Lower leg skin (tissue), 4 donors: Measurements from ENCODE around the gene CD99. TPM values are rescaled to one million over a fixed set of nuclear protein-coding genes. Genes with fewer than 3 reads are reported as not detected.
"Not testable (repeated sequence)": the region's sequence is repeated elsewhere in the genome, so short reads cannot be mapped to it uniquely, and the experiment has no call there.

Experiments used
- DNase-seq, 2 donors: peaks; one replicate each; pipeline ENCODE4 v3.0.0-alpha.2; 2019; ENCODE audit warnings: low spot score in 2 of 2
- H3K4me3 ChIP-seq: fragments of 200-600 bp; sonication (generic); 2 replicates; pipeline ENCODE4 v1.5.1; 2017; ENCODE audit warnings: mild to moderate bottlenecking, low read depth; ENCODE audit not compliant: poor library complexity, severe bottlenecking
- CTCF ChIP-seq, 3 donors: fragments of 450-650 bp; IDR thresholded peaks; one replicate each; pipeline ENCODE4 v1.5.1; 2016; ENCODE audit warnings: antibody characterized with exemption in 3 of 3, mild to moderate bottlenecking in 3 of 3, moderate library complexity in 2 of 3
- POLR2A ChIP-seq, 2 donors: fragments of 450-650 bp; IDR thresholded peaks; one replicate each; pipeline ENCODE4 v1.6.1; 2016 to 2017; ENCODE audit warnings: antibody characterized with exemption in 2 of 2, mild to moderate bottlenecking in 1 of 2, moderate library complexity in 1 of 2
- WGBS, 2 donors: methylation state at CpG; one replicate each; pipeline ENCODE4 v1.1.5; 2018; 5-methylcytosine and 5-hydroxymethylcytosine counted together
- intact Hi-C: fragments of 100-400 bp; cut with DNase I; formaldehyde crosslinking; loops from one replicate; pipeline ENCODE4 v1.15.0; 2023; ENCODE audit warnings: low total_unique reads
- total RNA-seq, 4 donors: library from RNA; depleted of rRNA; stranded (reverse); fragments of >200 nt; gene quantifications; one replicate each; pipeline ENCODE4 v1.1.0, GENCODE V29; 2016

The CD99 gene
- total RNA-seq, 4 donors from 2014 or later: 168 to 384 (median 194) TPM

- 94 to 95% methylated on average over 20 of the region's 20 CpGs for WGBS, 2 donors
- H3K4me3 ChIP-seq: no peak overlapping the region
- no peak for DNase-seq
- no peak for TF ChIP-seq POLR2A (IDR thresholded peaks at IDR 0.05)
- intact Hi-C loops: no loop called here
These were observed 32.3 kb downstream of the CD99 start for GRCh38 chrX:2723286-2723879.

GRCh38 chrX:2727264-2727663 lies 36.2 kb downstream of the CD99 start:
- whole genome bisulfite sequencing, 2 donors: 95 to 98% methylated on average over 11 of the region's 11 CpGs
- intact Hi-C loops: not testable (repeated sequence)

GRCh38 chrX:2732076-2732475 lies 41.0 kb downstream of the CD99 start:
- peak in 1 of 2 donors; percentile 80 for DNase-seq
- no peak overlapping the region for H3K4me3 ChIP-seq
- TF ChIP-seq POLR2A (IDR thresholded peaks at IDR 0.05): no peak
- no peak for TF ChIP-seq CTCF (IDR thresholded peaks at IDR 0.05)
- intact Hi-C loops: no loop called here
- WGBS, 2 donors: 74 to 88% methylated on average over 9 of the region's 9 CpGs

More at GRCh38 chrX:2727264-2727663, 36.2 kb downstream of the CD99 start:
- not testable (repeated sequence) for H3K4me3 ChIP-seq, DNase-seq

GRCh38 chrX:2732649-2733048 lies 41.6 kb downstream of the CD99 start:
- no peak overlapping the region for H3K4me3 ChIP-seq
- no peak for DNase-seq
- TF ChIP-seq POLR2A (IDR thresholded peaks at IDR 0.05): no peak
- TF ChIP-seq CTCF (IDR thresholded peaks at IDR 0.05): no peak
- intact Hi-C loops: no loop called here

- TF ChIP-seq CTCF (IDR thresholded peaks at IDR 0.05) (no peak), POLR2A (IDR thresholded peaks at IDR 0.05) (no peak)
- no peak overlapping the region for H3K4me3 ChIP-seq
- intact Hi-C loops: no loop called here
- DNase-seq: peak in 1 of 2 donors; percentile 64
- 93 to 97% methylated on average over 9 of the region's 9 CpGs for WGBS, 2 donors
These were observed 42.2 kb downstream of the CD99 start for GRCh38 chrX:2733286-2733685.

GRCh38 chrX:2735270-2735669 lies 44.2 kb downstream of the CD99 start:
- WGBS, 2 donors: 95 to 97% methylated on average over 4 of the region's 4 CpGs
- TF ChIP-seq CTCF (IDR thresholded peaks at IDR 0.05): no peak
- no peak for TF ChIP-seq POLR2A (IDR thresholded peaks at IDR 0.05)
- no peak overlapping the region for H3K4me3 ChIP-seq
- intact Hi-C loops: no loop called here
- DNase-seq: peak in 1 of 2 donors; percentile 9

GRCh38 chrX:2740672-2741071 lies 49.6 kb downstream of the CD99 start:
- TF ChIP-seq POLR2A (IDR thresholded peaks at IDR 0.05): no peak
- no peak for TF ChIP-seq CTCF (IDR thresholded peaks at IDR 0.05)
- 91 to 92% methylated on average over 11 of the region's 11 CpGs for WGBS, 2 donors
- DNase-seq: no peak
- H3K4me3 ChIP-seq: no peak overlapping the region
- intact Hi-C loops: no loop called here
